Uterine smooth muscle cell (primary cell): ENCODE data around the gene CLHC1. TPM values are rescaled to one million over a fixed set of nuclear protein-coding genes. Genes with fewer than 3 reads are reported as not detected.

Experiments
- total RNA-seq: library from RNA; depleted of rRNA; stranded (reverse); fragments of >200 nt; gene quantifications from 2 replicates; pipeline ENCODE4 v1.2.3, GENCODE V29; 2014

The CLHC1 gene
- 7.3 and 11.5 TPM in 2 replicates for total RNA-seq

DNA sequence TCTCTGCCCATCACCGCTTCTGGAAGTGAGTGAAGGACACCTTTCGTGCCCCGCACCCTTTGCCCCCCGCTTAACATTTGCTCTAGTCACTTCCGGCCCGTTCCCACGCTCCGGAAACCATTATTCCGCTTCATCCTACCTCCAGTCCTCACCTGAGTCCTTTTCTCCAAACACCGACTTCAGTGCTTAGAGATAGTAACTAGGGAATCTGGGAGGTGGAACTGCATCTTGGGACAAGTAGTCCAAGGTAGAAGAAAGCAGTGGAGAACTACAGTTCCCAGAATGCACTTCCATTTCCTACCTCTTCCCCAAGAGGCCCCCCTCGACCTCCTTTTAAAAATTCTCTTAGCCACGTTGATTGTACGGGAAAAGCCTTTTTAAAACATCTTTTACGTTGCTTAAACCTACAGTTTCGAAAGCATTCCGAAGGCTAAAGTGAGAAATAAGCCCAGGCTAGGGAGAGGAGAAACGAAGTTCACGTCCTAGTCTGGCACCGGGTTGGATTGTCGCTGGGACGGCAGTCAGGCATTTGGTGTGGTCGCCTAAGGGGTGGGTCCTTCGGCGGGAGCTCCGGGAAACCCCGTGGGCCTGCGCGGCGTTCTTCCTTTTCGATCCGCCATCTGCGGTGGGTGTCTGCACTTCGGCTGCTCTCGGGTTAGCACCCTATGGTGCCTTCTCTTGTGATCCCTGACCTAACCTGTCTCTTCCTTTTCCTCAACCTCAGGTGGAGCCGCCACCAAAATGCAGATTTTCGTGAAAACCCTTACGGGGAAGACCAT, at the start of gene CLHC1, which contains the start of gene RPS27A:
Gene CLHC1 (minus strand): TSS at position 210 of the 779 bp plus-strand sequence. CDS start 9,882 bp downstream, outside the sequence.
Gene RPS27A (plus strand): TSS at position 605 of the 779 bp plus-strand sequence. CDS start 137 bp downstream, at position 742.

DNA sequence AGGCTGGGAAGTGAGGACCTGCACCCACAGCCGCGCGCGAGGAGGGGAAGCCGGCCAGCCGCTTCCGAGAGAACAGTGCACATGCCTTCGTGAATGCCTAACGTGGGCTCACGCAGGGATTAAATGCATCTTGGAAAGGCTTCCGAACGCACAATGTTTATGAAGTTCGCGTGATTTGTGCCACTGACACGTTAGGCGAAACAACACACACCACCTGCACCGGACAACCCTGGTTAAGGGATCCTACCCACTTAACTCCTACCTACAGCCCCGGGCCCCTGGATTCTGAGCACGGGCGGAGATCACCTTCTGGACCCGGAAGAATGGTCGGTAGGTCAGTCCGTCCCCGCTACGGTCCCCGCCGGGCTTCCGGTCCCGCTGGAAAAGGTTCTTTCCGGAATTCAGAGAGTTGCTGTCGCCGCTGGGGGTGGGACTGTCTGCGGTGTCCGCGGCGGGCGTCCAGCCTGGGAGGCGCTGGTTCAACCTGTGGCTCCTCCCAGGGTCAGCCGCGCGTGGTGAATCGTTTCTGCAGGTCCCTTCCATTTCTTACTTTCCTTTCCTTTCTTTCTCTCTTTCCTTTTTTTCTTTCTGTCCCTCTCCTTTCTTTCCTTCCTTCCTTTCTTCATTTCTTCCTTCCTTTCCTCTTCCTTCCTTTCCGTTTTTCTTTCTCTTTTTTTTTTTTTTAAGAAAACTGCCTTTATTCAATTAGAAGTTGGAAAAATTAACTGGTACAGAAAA, 37.0 kb upstream of the CLHC1 start, which contains the start of gene MTIF2:
Gene MTIF2 (minus strand): TSS at position 325 of the 738 bp plus-strand sequence. CDS start 5,373 bp downstream, outside the sequence.

Other genes with a start within 250 kb of the CLHC1 start
- gene RTN4, start 181.8 kb downstream of the CLHC1 start, total RNA-seq = 378 and 386 TPM in 2 replicates
- gene RPS27A, start 395 bp upstream of the CLHC1 start, total RNA-seq = 683 and 741 TPM in 2 replicates
- gene MTIF2, start 36.9 kb upstream of the CLHC1 start, total RNA-seq = 43.2 and 53.2 TPM in 2 replicates
- gene CCDC88A, start 187.6 kb upstream of the CLHC1 start, total RNA-seq = 51.7 and 65.6 TPM in 2 replicates